Adrenal gland (tissue), 12 donors: ENCODE results near the gene PRKCB. TPM values are rescaled to one million over a fixed set of nuclear protein-coding genes. Genes with fewer than 3 reads are reported as not detected.

Experiments used
- DNase-seq, 7 donors: peaks; one replicate each; pipeline ENCODE4 v3.0.0-alpha.2; 2019 to 2020
- H3K27ac ChIP-seq, 5 donors: fragments of 200-600 bp; sonication (generic) in 4 of 5; 1 replicate in 3 of 5; 2 replicates in 2 of 5; pipeline versions ENCODE4 v1.5.1 to v1.8.0; 2016 to 2020; ENCODE audit warnings: mild to moderate bottlenecking in 1 of 5
- H3K27me3 ChIP-seq: fragments of 200-600 bp; 2 replicates; pipeline ENCODE4 v1.8.0; 2021
- H3K36me3 ChIP-seq, 2 donors: fragments of 200-600 bp; replicated peaks in 1 of 2; 1 replicate in 1 of 2; 2 replicates in 1 of 2; pipeline versions ENCODE4 v1.5.1 to v1.8.0; 2018 to 2022
- H3K4me1 ChIP-seq, 2 donors: fragments of 200-600 bp; replicated peaks in 1 of 2; 1 replicate in 1 of 2; 2 replicates in 1 of 2; pipeline versions ENCODE4 v1.5.1 to v1.8.0; 2018 to 2021
- H3K4me3 ChIP-seq, 4 donors: fragments of 200-600 bp; sonication (generic) in 3 of 4; one replicate each; pipeline ENCODE4 v1.5.1; 2016 to 2018
- H3K9me3 ChIP-seq, 3 donors: fragments of 200-600 bp; sonication (generic) in 1 of 3; replicated peaks in 1 of 3; 1 replicate in 2 of 3; 2 replicates in 1 of 3; pipeline versions ENCODE4 v1.5.1 to v1.8.0; 2016 to 2021
- CTCF ChIP-seq, 6 experiments: fragments of 450-650 bp in 4 of 6; fragments of 200-600 bp in 2 of 6; sonication (generic) in 1 of 6; IDR thresholded peaks; 1 replicate in 5 of 6; 2 replicates in 1 of 6; pipeline versions ENCODE4 v1.5.1 to v1.8.0; 2016 to 2021; ENCODE audit warnings: antibody characterized with exemption in 6 of 6, mild to moderate bottlenecking in 2 of 6, moderate library complexity in 1 of 6
- POLR2A ChIP-seq, 2 donors: fragments of 450-650 bp; IDR thresholded peaks; one replicate each; pipeline ENCODE4 v1.6.1; 2017; ENCODE audit warnings: antibody characterized with exemption in 2 of 2, mild to moderate bottlenecking in 2 of 2, moderate library complexity in 1 of 2
- WGBS, 4 donors: extraction: QIAGEN DNeasy Blood & Tissue Kit in 2 of 4; methylation state at CpG; one replicate each; pipeline versions ENCODE4 v1.1.5 to v1.1.7; 2013 to 2017; 5-methylcytosine and 5-hydroxymethylcytosine counted together
- intact Hi-C, 2 donors: fragments of 100-400 bp; cut with DNase I; formaldehyde crosslinking; loops; one replicate each; pipeline versions ENCODE4 v1.14.1 to v1.15.0; 2022 to 2023
- polyA plus RNA-seq, 3 donors: library from polyadenylated mRNA; stranded (reverse); fragments of 200-250 nt in 2 of 3; fragments of 350-450 nt in 1 of 3; fragmentation: Illumina TruSeq in 1 of 3; extraction: RNeasy Lipid Tissue Mini Kit (QIAGEN cat#74804) in 1 of 3; gene quantifications; one replicate each; pipeline ENCODE4 v1.2.3, GENCODE V29; 2013 to 2014
- total RNA-seq, 9 donors: library from RNA; depleted of rRNA in 4 of 9; stranded (reverse); fragments of >200 nt in 4 of 9; fragments of 120-200 nt in 1 of 9; fragmentation: NEBNext Ultra II Directional in 1 of 9; extraction: Animal tissue kit (Norgen Biotek cat#: 25700) in 1 of 9; gene quantifications; one replicate each; pipeline versions ENCODE4 v1.1.0 to v1.2.4, GENCODE V29; 2013 to 2023
- donor health status: healthy with polysubstance abuse.
- donor health status: Bipolar disorder and iron deficiency.
- donor health status: DM: yes; HTN: yes; CAD: no.
- donor health status: DM: no; HTN: no; CAD: no.
- donor health status: DM: no; HTN: no; CAD: no.
- donor health status: DM: yes; HTN: yes; CAD: no.

Gene PRKCB
- total and polyA plus RNA-seq, 12 donors, result 0.54 to 8.0 (median 3.0) TPM

- WGBS, 4 donors, result 42 to 57% (median 53%) methylated on average over 9 of the region's 9 CpGs
- H3K9me3 ChIP-seq, result no peaks in the 10 kb centered on the region
- H3K4me1 ChIP-seq, result no peaks in the 10 kb centered on the region
- no peak for TF ChIP-seq CTCF (IDR thresholded peaks at IDR 0.05)
- no peak for TF ChIP-seq POLR2A (IDR thresholded peaks at IDR 0.05)
- no peak for DNase-seq
- no peaks in the 10 kb centered on the region for H3K36me3 ChIP-seq
- no peak overlapping the region for H3K27ac ChIP-seq
- no peak overlapping the region for H3K4me3 ChIP-seq
- intact Hi-C loops, result no loop called here
- no peaks in the 10 kb centered on the region for H3K27me3 ChIP-seq
Observed at GRCh38 chr16:24188021-24188542, 352.3 kb downstream of the PRKCB start.

GRCh38 chr16:24188751-24189318 lies 353.1 kb downstream of the PRKCB start:
- no peaks in the 10 kb centered on the region for H3K27me3 ChIP-seq
- no peak overlapping the region for H3K27ac ChIP-seq
- no peaks in the 10 kb centered on the region for H3K9me3 ChIP-seq
- intact Hi-C loops, result no loop called here
- 58 to 66% (median 63%) methylated on average over 6 of the region's 6 CpGs for WGBS, 4 donors
- TF ChIP-seq POLR2A (IDR thresholded peaks at IDR 0.05) (no peak), CTCF (IDR thresholded peaks at IDR 0.05) (no peak)
- no peak for DNase-seq
- no peaks in the 10 kb centered on the region for H3K4me1 ChIP-seq
- H3K36me3 ChIP-seq, result no peaks in the 10 kb centered on the region
- no peak overlapping the region for H3K4me3 ChIP-seq

GRCh38 chr16:24189941-24190340 lies 354.2 kb downstream of the PRKCB start:
- Histone ChIP-seq H3K36me3 (no peaks in the 10 kb centered on the region), H3K4me3 (no peak overlapping the region), H3K27ac (no peak overlapping the region), H3K4me1 (no peaks in the 10 kb centered on the region), H3K9me3 (no peaks in the 10 kb centered on the region), H3K27me3 (no peaks in the 10 kb centered on the region)
- 68 to 82% (median 79%) methylated on average over 3 of the region's 3 CpGs for WGBS, 4 donors
- intact Hi-C loops, result no loop called here
- no peak for DNase-seq
- no peak for TF ChIP-seq CTCF (IDR thresholded peaks at IDR 0.05)
- TF ChIP-seq POLR2A (IDR thresholded peaks at IDR 0.05), result no peak

DNA sequence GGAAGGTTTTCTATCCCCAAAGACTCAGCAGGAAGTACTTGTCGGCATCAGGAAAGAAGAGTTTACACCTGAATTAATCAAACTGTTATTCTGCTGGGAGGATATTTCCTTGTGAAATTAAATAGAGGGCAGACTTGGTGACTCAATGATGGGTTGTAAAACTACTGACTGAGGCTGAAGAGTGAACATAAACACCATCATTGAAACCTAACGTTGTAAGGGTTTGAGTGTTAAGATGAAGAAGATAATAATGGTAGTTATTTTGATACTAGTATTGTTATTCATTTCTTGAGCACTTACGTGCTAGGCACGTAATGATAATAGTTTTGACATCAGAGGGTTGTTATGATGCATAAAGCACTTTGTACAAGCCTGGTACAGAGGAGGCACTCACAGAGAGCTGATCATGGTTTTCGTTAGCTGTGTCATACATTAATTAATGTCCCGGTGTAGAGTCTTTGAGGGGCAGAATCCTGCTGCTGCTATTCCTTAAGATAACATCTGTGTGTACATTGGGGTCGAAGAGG lies 356.2 kb downstream of the PRKCB start:
- no peak for TF ChIP-seq POLR2A (IDR thresholded peaks at IDR 0.05)
- TF ChIP-seq CTCF (IDR thresholded peaks at IDR 0.05), result no peak

More for the DNA sequence above, 356.2 kb downstream of the PRKCB start:
- H3K36me3 ChIP-seq, result no peaks in the 10 kb centered on the region
- 40 to 68% (median 56%) methylated on average over 7 of the region's 7 CpGs for WGBS, 4 donors
- H3K9me3 ChIP-seq, result no peaks in the 10 kb centered on the region
- no peak overlapping the region for H3K27ac ChIP-seq
- no peak overlapping the region for H3K4me3 ChIP-seq
- DNase-seq, result no peak
- intact Hi-C loops, result no loop called here
- H3K27me3 ChIP-seq, result no peaks in the 10 kb centered on the region
- H3K4me1 ChIP-seq, result no peaks in the 10 kb centered on the region
